ENCODE data around the gene LARGE2.

DNA sequence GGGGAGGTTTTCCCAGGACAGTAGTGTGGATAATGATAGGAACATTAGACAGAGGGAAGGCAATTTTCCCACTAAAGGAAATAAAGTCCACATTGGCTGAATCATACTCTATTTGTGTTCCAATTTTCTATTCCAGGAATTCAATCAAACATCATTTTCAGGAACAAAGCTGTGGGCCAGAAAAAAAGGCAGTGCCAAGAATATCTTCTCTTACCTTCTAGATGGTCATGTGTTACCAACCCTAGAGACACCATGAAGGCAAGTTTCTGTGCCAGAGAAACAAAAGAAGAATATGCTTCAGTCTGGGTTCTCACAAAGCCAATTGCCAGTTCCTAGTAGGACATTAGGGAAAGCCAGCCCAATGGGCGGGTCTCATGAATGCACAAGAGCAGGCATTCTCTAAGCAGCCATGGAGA, 27.5 kb downstream of the LARGE2 start:
- TF ChIP-seq CTCF (IDR thresholded peaks at IDR 0.05; ENCODE audit: borderline replicate concordance, extremely low read depth, low read length, poor library complexity, severe bottlenecking) (no peak), EZH2 (IDR thresholded peaks at IDR 0.05; ENCODE audit: borderline replicate concordance, low read depth, low read length, severe bottlenecking) (no peak)

Data from DND-41 (cell line).